ENCODE measurements around the gene CREB5. TPM values are rescaled to one million over a fixed set of nuclear protein-coding genes. Genes with fewer than 3 reads are reported as not detected.

The CREB5 gene
- total RNA-seq, 6 donors from 2014 or later: 8.3 to 34.6 (median 15.3) TPM

- ATAC-seq (ENCODE audit: low FRiP score in 2 of 2): no peak
- no peak overlapping the region for H3K27ac ChIP-seq
- no peaks in the 10 kb centered on the region for H3K9me3 ChIP-seq
- DNase-seq: no peak
- TF ChIP-seq POLR2AphosphoS5 (IDR thresholded peaks at IDR 0.05) (no peak), POLR2A (IDR thresholded peaks at IDR 0.05) (no peak)
- no peak overlapping the region for H3K4me3 ChIP-seq
- 46 to 67% methylated on average over 1 of the region's 1 CpG for WGBS, 2 donors
- no peaks in the 10 kb centered on the region for H3K36me3 ChIP-seq
- no peaks in the 10 kb centered on the region for H3K27me3 ChIP-seq
- H3K4me1 ChIP-seq: no peaks in the 10 kb centered on the region
Observed at GRCh38 chr7:28565980-28566379, 153.7 kb downstream of the CREB5 start.

GRCh38 chr7:28570113-28570969, 158.0 kb downstream of the CREB5 start:
- H3K27ac ChIP-seq: no peak overlapping the region
- WGBS, 2 donors: 97 to 98% methylated on average over 13 of the region's 13 CpGs
- no peaks in the 10 kb centered on the region for H3K9me3 ChIP-seq
- ATAC-seq (ENCODE audit: low FRiP score in 2 of 2): no peak
- peaks cover 0 to 13% (median 5%) of the 10 kb centered on the region in 4 donors for H3K4me1 ChIP-seq
- no peaks in the 10 kb centered on the region for H3K36me3 ChIP-seq
- TF ChIP-seq CTCF (IDR thresholded peaks at IDR 0.05) (no peak), POLR2AphosphoS5 (IDR thresholded peaks at IDR 0.05) (no peak), POLR2A (IDR thresholded peaks at IDR 0.05) (no peak), EP300 (IDR thresholded peaks at IDR 0.05) (no peak)
- no peaks in the 10 kb centered on the region for H3K27me3 ChIP-seq
- DNase-seq: peak in 1 of 2 donors; percentile 15
- H3K4me3 ChIP-seq: no peak overlapping the region

DNA sequence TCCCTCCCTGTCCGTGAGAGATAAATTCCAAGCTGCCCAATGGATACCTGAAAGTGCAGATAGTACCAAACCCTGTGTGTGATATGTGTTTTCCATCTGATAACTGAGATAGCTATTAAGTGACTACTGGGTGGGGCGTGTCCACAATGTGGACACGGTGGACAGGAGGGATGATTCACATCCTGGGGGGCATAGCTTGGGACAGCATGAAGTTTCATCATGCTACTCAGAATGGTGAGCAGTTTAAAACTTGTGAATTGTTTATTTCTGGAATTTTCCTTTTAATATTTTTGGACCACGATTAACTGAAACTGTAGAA, 158.6 kb downstream of the CREB5 start:
- Histone ChIP-seq H3K27ac (no peak overlapping the region), H3K36me3 (no peaks in the 10 kb centered on the region), H3K4me1 (peaks cover 0 to 13% (median 5%) of the 10 kb centered on the region in 4 donors), H3K9me3 (no peaks in the 10 kb centered on the region), H3K27me3 (no peaks in the 10 kb centered on the region), H3K4me3 (no peak overlapping the region)
- TF ChIP-seq POLR2AphosphoS5 (IDR thresholded peaks at IDR 0.05) (no peak), CTCF (IDR thresholded peaks at IDR 0.05) (no peak), POLR2A (IDR thresholded peaks at IDR 0.05) (no peak), EP300 (IDR thresholded peaks at IDR 0.05) (no peak)
- no peak for ATAC-seq (ENCODE audit: low FRiP score in 2 of 2)
- 79 to 95% methylated on average over 4 of the region's 4 CpGs for WGBS, 2 donors
- DNase-seq: no peak

DNA sequence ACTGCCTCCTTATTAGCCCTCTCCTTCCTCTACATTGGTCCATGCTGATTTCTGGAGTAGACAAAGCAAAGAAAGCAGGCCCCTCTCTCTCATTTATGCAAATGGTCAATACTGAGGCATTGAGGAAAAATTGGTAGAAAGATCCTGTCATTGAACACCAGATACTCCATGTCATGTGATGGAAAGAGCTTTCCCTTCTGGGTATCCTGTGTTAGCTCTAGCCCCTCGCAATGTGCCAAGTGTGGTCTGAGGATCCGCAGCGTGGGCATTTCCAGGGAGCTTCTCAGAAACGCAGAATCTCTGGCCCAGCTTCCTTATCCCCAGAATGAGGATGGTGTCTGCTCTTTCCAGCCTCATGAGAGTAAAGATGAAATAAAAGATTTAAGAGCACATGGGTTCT, 159.1 kb downstream of the CREB5 start:
- no peak overlapping the region for H3K27ac ChIP-seq
- WGBS, 2 donors: 89 to 100% methylated on average over 4 of the region's 4 CpGs
- TF ChIP-seq EP300 (IDR thresholded peaks at IDR 0.05) (no peak), POLR2A (IDR thresholded peaks at IDR 0.05) (no peak), CTCF (IDR thresholded peaks at IDR 0.05) (no peak), POLR2AphosphoS5 (IDR thresholded peaks at IDR 0.05) (no peak)
- H3K36me3 ChIP-seq: no peaks in the 10 kb centered on the region
- H3K9me3 ChIP-seq: no peaks in the 10 kb centered on the region
- DNase-seq (no peak), ATAC-seq (ENCODE audit: low FRiP score in 2 of 2) (no peak)
- no peaks in the 10 kb centered on the region for H3K27me3 ChIP-seq
- no peak overlapping the region for H3K4me3 ChIP-seq
- peaks cover 0 to 13% (median 5%) of the 10 kb centered on the region in 4 donors for H3K4me1 ChIP-seq

GRCh38 chr7:28572321-28573058, 160.2 kb downstream of the CREB5 start:
- Histone ChIP-seq H3K27ac (no peak overlapping the region), H3K27me3 (no peaks in the 10 kb centered on the region), H3K36me3 (no peaks in the 10 kb centered on the region), H3K9me3 (no peaks in the 10 kb centered on the region), H3K4me1 (peaks cover 0 to 13% (median 5%) of the 10 kb centered on the region in 4 donors), H3K4me3 (no peak overlapping the region)
- 58 to 73% methylated on average over 5 of the region's 5 CpGs for WGBS, 2 donors
- ATAC-seq (ENCODE audit: low FRiP score in 2 of 2): no peak
- TF ChIP-seq EP300 (IDR thresholded peaks at IDR 0.05): no peak
- no peak for TF ChIP-seq POLR2A (IDR thresholded peaks at IDR 0.05)
- no peak for TF ChIP-seq CTCF (IDR thresholded peaks at IDR 0.05)
- no peak for TF ChIP-seq POLR2AphosphoS5 (IDR thresholded peaks at IDR 0.05)
- no peak for DNase-seq
